ENCODE data around the gene NANOS3. TPM values are rescaled to one million over a fixed set of nuclear protein-coding genes. Genes with fewer than 3 reads are reported as not detected.

The NANOS3 gene
- total and polyA plus RNA-seq, 9 of the 15 experiments (the other 6 are each of a cell fraction or from before 2014, with no cell fraction given), result not detected

- TF ChIP-seq, protein P1, sequence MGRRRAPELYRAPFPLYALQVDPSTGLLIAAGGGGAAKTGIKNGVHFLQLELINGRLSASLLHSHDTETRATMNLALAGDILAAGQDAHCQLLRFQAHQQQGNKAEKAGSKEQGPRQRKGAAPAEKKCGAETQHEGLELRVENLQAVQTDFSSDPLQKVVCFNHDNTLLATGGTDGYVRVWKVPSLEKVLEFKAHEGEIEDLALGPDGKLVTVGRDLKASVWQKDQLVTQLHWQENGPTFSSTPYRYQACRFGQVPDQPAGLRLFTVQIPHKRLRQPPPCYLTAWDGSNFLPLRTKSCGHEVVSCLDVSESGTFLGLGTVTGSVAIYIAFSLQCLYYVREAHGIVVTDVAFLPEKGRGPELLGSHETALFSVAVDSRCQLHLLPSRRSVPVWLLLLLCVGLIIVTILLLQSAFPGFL (CRISPR knock-in tag; IDR thresholded peaks at IDR 0.05), result no peak
- TF ChIP-seq PRPF4 (IDR thresholded peaks at IDR 0.05; ENCODE audit: insufficient read depth, low read depth, low read length, poor library complexity, severe bottlenecking), result peak; percentile 82
- TF ChIP-seq SIN3A (IDR thresholded peaks at IDR 0.05; ENCODE audit: borderline replicate concordance in 2 of 2, control insufficient read depth in 1 of 2, low read depth in 2 of 2, low read length in 2 of 2), result peak; percentile 42 to 75; a peak in 1 of 4 replicates
- TF ChIP-seq, protein P2, sequence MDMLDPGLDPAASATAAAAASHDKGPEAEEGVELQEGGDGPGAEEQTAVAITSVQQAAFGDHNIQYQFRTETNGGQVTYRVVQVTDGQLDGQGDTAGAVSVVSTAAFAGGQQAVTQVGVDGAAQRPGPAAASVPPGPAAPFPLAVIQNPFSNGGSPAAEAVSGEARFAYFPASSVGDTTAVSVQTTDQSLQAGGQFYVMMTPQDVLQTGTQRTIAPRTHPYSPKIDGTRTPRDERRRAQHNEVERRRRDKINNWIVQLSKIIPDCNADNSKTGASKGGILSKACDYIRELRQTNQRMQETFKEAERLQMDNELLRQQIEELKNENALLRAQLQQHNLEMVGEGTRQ (CRISPR knock-in tag; IDR thresholded peaks at IDR 0.05), result 0 out of 2 replicates have a peak, but pooled peaks have one; percentile 12
- no peak for TF ChIP-seq MYNN (IDR thresholded peaks at IDR 0.05)
- TF ChIP-seq MYNN (CRISPR knock-in tag; IDR thresholded peaks at IDR 0.05), result no peak
- no peak for TF ChIP-seq CGGBP1 (CRISPR knock-in tag; IDR thresholded peaks at IDR 0.05)
- no peak for TF ChIP-seq BRD9 (IDR thresholded peaks at IDR 0.05; ENCODE audit: low read depth, partially characterized antibody)
- no peak for TF ChIP-seq CCAR2 (IDR thresholded peaks at IDR 0.05; ENCODE audit: low read depth, low read length)
- TF ChIP-seq MITF (IDR thresholded peaks at IDR 0.05), result no peak
- TF ChIP-seq TEAD1 (CRISPR knock-in tag; IDR thresholded peaks at IDR 0.05), result no peak
- TF ChIP-seq BRF1 (IDR thresholded peaks at IDR 0.05; ENCODE audit: borderline replicate concordance, extremely low read depth, insufficient read length), result no peak
- TF ChIP-seq NCOA4 (IDR thresholded peaks at IDR 0.05; ENCODE audit: partially characterized antibody), result no peak
- no peak for TF ChIP-seq ZNF165 (CRISPR knock-in tag; IDR thresholded peaks at IDR 0.05; ENCODE audit: borderline replicate concordance)
- TF ChIP-seq PURB (CRISPR knock-in tag; IDR thresholded peaks at IDR 0.05; ENCODE audit: low read depth), result no peak
- TF ChIP-seq FOXA1 (IDR thresholded peaks at IDR 0.05; ENCODE audit: borderline replicate concordance), result no peak
- TF ChIP-seq KDM4B (IDR thresholded peaks at IDR 0.05; ENCODE audit: borderline replicate concordance in 2 of 2, low read depth in 1 of 2), result no peak
- no peak for TF ChIP-seq RBM17 (IDR thresholded peaks at IDR 0.05; ENCODE audit: borderline replicate concordance, low read depth, low read length)
- no peak; the same call in 1 of the 2 replicates for TF ChIP-seq HNRNPL (IDR thresholded peaks at IDR 0.05; ENCODE audit: low read depth, low read length)
- TF ChIP-seq ZNF282 (CRISPR knock-in tag; IDR thresholded peaks at IDR 0.05), result no peak
- TF ChIP-seq CHD1 (IDR thresholded peaks at IDR 0.05; ENCODE audit: low read length), result peak; percentile 69
- TF ChIP-seq NCOA2 (IDR thresholded peaks at IDR 0.05; ENCODE audit: partially characterized antibody in 2 of 2), result no peak
- TF ChIP-seq POLR2G (IDR thresholded peaks at IDR 0.05; ENCODE audit: low read depth, low read length), result peak; percentile 98
- no peak for TF ChIP-seq TFAM (CRISPR knock-in tag; conservative IDR thresholded peaks at IDR 0.05)
- no peak for TF ChIP-seq POLR2B (IDR thresholded peaks at IDR 0.05; ENCODE audit: low read depth, partially characterized antibody)
Observed at GRCh38 chr19:13842291-13843103, 34.4 kb upstream of the NANOS3 start (continued).
